NCI-H2107 (cell line): ENCODE results near the gene SELENOI.
"Not testable (repeated sequence)": the region's sequence is repeated elsewhere in the genome, so short reads cannot be mapped to it uniquely, and the experiment has no call there.

Source experiments
- DNase-seq: peaks from one replicate; lab custom pipeline; 2025; lab: John Stamatoyannopoulos, UW

SELENOI gene, protein sequence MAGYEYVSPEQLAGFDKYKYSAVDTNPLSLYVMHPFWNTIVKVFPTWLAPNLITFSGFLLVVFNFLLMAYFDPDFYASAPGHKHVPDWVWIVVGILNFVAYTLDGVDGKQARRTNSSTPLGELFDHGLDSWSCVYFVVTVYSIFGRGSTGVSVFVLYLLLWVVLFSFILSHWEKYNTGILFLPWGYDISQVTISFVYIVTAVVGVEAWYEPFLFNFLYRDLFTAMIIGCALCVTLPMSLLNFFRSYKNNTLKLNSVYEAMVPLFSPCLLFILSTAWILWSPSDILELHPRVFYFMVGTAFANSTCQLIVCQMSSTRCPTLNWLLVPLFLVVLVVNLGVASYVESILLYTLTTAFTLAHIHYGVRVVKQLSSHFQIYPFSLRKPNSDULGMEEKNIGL

DNA sequence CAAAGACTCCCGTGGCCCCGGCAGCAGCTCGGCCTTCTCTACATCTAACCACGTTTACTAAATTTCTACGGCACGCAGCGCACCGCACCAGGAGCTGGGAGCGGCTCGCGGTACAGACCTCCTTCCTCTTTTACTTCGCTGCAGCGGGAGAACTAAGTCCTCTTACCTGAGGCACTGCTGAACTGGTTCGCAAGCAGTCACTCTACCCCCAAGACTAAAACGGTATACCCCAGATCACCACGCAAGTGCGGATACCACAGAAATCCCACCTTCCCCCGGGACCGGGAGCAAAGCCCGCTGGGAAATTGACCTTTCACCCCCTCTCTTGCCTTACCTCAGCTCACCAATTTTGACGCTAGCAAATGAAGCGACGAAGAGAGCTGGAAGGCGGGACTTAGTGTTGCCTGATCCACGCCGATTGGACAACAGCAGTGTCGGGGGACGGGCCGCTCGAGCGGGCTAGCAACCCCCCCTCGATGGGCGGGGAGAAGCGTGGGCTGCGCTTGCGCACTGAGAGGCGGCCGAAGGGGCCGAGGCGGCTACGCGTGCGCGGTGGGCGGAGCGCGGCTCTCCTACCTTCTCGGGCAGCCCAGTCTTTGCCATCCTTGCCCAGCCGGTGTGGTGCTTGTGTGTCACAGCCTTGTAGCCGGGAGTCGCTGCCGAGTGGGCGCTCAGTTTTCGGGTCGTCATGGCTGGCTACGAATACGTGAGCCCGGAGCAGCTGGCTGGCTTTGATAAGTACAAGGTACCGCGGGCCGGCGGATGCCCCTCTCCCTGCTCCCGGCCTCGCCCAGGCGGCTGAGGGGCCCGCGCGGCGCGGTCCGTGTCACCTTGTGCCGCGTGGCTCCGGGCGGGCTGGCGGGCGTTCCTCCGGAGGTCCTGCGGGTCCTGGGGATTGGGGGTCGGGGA lies at the start of gene SELENOI:
Gene SELENOI, plus strand, starts transcription at position 599 of the 909 bp plus-strand sequence. Its CDS starts 90 bp downstream, at position 689.
- peak; percentile 97 for DNase-seq

DNA sequence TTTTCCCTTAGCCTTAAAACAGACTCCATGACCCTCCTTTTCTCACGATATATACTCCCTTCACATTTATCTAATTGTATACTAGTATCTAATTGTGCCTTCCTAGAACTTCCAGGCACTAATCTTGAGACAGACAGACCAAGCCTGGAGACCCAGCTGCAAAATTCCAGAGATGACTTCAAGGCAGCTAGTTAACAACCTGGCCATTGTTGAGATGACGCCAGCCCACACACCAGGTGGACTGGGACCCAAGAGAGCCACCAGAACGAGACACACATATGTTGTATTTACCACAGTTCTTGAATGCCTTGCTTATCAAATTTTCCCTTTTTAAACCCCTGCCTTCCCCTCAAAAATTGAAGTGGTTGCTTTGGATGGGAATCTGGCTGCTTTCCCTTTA lies 48.9 kb upstream of the SELENOI start:
- no peak for DNase-seq

DNA sequence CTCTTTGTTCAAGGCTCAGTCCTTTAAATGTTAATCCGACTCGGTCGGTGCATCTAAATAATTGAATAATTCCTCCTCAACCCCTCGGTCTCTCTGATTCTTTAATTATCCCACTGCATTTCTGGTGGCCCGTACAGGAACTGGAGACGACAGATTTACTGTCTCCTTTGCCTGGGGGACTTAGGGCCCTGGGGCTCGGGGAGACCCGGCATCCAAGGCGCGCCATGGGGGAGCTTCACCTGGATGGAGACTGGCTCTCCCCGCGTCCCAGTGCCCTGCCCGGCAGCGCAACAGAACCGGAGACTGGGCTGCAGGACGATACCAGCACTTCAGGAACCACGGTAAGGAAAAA lies 47.7 kb upstream of the SELENOI start:
- DNase-seq, result no peak

DNA sequence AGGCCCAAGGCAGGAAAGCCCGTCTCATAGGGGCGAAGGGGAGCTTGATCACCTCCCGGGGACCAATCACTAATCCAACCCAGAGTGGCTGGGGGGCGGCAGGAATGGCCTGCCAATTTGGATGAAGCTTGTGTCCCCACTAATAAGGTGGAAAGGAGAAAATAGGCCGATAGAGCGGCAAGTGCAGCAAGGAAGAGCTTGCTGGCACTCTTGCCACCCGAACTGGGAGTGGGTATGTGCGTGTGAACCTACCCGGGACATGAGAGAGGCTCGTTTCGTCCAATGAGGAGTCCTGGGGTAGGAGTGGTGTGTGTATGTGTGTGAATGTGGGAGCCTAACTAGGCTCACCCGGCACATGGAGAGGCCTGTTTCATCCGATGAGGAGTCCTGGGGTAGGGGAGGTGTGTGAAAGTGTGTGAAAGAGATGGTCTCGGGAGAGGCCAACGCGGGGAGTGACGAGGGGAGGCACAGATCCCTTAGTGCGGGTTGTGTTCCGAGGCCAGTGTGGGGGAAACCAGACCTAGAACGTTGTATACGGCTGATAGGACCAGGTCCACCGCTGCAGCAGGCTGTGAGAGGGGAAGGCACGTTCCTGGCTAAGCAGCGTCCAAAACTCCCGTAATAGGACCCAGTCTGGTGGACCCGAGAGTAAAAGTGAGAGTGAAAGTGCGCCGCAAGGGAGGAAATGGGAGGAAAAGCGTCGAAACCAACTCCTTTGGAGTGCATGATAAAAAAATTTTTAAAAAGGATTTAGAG lies 47.1 kb upstream of the SELENOI start:
- DNase-seq, result no peak

DNA sequence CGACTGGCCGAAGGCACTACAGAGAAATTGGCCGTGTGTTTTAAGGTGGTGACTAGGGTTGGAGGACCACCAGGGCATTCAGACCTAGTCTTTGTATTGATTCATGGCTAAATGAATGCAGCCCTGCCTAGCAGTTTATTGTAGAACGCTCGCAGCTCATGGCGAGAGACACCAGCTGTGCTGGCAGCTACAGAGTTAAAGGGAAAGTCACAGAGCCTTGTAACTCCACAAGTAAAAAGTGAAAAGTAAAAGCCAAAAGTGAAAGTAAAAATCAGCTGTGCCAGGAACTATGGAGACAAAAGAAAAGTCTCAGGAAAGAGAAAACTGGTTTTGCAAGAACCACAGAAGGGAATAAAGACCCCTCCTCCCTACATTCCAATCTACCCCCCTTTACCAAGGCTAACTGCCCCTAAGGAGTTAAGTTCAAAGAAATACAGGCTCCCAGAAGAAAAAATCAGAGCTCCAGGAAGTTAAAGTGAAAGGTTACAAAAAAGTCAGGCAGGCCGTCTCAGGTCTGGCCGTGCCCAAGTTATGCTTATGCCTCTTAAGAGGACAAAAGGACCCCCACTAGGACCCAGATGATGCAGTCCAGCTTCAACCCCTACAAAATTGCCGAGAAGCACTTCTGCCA lies 46.4 kb upstream of the SELENOI start:
- no peak for DNase-seq

DNA sequence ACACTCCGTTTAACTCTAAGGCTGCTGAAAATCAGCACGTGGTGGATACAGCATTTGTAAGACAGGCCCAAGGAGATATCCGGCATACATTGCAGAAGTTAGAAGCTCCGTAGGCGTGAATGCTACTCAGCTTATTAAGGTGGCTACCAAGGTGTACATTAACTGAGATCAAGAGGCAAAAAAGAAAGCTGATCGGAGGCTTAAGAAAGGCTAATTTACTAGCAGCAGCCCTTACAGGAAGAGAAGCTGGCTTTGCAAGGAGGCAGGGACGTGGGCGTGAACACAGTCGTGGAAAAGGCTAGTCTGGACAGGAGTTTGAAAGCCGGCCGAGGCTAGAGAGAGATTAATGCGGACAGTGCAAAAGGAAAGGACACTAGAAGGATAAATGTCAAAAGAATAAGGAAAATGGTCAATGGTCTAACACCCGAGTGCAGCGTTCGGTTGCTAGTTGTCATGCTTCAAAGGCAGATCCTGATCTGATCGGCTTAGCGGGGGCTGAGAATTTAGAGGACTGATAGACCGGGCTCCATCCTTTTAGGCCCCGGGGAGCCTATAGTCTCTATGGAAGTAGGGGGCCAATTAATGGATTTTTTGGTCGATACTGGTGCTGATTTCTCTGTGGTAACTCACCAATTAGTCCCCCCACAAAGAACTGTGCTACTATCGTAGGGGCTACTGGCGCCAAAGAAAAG lies 45.6 kb upstream of the SELENOI start:
- no peak for DNase-seq

DNA sequence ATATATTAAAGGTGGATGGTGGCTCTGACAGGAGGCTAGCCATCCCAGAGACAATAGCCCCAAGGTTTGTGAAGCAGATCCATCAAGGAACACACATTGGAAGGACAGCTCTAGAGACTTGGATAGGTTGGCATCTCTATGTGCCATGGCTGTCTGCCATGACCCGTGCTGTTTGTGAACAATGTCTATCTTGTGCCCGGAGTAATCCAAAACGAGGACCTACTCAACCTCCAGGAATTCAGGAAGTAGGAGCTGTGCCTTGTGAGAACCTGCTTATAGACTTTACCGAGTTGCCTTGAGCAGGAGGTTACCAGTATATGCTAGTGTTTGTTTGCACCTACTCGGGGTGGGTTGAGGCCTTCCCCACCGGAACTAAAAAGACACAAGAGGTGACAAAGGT lies 43.1 kb upstream of the SELENOI start:
- DNase-seq, result no peak

DNA sequence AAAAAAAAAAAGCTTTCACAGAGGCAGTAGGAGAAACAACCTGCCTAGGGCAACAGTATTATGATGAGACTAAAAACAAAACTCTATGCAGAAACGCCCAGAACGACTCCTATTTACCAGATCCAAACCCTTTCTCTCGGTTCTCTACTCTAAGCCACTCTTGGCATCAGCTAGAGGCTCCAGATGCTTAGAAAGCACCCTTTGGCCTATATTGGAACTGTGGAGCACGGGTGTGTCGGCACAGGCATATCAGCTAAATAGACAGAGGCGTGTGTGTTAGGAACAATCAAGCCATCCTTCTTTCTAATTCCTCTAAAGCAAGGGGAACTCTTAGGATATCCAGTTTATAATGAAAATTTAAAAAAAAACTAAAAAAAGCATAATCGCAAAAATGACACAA lies 40.8 kb upstream of the SELENOI start:
- not testable (repeated sequence) for DNase-seq

DNA sequence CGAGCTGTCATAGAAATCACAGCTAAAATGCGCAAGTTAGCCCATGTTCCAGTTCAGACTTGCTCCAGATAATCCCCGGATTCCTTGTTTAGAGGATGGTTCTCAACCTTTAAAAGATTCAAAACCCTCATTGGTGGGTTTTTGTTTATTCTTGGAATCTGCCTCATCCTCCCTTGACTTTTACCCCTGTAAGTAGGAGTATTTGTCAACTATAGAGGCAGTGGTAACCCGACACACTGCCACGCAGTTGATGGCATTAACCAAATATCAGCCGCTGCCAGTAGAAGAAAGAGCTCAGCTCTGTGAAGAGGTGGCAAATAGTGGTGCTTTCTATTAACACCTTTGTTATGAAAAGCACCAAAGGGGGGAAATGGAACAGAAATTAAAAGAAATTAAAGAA lies 40.4 kb upstream of the SELENOI start:
- no peak for DNase-seq

DNA sequence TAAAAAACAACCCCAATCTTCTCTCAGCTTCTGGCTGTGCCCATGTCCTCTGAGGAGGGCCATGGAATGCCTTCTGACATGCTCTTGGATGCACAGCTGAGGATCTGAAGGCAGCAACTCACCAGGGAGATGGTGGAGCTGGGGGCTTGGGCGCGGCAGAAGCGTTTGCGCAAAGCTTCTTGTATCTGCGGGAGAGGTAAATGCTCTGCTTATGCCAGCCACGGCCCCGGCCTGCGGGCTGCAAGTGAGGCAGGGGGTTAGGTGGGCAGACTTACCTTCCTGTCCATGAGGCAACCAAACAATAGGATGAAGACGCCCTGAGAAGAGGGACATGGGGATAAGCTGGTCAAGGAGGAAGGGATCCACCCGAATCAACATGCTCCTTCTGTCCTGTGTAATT lies 36.0 kb upstream of the SELENOI start:
- no peak for DNase-seq

DNA sequence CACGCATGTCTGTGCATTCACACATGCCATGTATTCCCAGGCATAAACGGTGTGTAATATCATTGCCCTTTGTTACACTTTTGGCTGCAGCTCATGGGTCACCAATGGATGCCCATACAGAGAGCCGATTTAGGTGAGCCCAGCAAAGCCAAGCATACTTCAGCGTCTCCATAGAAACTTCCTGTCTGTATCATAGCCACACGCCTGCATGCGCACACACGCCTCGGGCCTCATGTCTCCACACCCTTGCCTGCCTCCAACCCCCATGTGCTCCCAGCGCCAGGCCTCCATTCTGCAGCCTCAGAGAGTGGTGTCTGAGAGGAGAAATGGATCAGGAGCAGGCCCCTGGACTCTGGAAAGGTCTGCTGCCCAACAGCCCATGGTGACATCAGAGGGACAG lies 33.5 kb upstream of the SELENOI start:
- no peak for DNase-seq

DNA sequence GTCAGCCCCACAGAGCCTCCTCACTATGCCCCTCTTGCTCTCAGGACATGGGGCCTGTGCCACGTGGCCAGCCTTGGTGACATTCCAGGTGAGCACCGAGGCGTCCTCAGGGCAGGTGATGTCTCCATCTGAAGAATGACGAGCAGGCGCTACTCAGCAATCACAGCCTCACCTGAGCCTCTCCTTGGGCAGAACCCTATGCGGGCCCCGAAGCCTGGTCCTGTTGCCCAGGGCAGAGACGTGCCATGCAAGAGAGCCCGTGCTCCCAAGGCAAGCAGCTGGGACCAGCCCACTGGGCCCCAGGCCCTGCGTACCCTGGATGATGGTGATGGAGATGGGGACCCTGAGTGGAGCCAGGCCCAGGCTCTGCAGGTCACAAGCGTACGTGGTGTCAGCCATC lies 32.5 kb upstream of the SELENOI start:
- DNase-seq, result no peak

DNA sequence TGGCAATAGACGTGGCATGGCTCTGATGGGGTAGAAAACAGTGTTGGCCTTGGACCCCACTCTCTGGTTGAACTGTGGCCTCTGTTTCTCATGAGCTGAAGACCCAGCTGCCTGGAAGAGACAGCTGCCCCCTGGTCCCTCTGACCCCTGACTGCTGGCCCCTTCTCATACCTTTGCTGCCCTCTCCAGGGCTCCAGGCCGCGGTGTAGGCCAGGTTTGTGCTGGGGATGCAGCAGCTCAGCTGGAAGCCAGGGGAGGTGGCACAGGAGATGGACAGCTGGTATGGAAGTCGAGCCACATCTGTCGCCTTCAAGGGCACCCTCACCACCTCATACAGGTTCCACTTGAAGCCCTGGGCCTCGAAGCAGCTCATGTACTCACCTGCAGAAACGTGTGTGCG lies 31.7 kb upstream of the SELENOI start:
- DNase-seq, result no peak

DNA sequence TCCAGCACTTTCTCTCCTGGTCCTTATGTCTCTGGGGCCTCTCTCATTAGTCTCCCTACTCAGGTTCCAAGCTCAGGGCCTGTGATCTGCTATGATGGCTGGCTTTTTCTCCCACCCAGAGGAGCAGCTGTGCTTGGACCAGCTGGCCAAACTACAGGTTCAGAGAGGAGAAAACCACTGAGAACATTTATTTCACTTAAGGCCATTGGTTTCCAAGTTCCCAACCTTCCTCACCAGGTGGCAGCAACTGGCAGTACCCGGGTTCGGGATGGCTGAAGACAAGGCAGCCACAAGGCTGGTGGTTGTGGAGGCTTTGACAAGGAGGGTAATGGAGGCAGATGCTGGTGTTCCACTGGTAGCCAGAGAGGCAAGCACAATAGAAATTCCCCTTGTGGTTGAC lies 29.9 kb upstream of the SELENOI start:
- peak; percentile 29 for DNase-seq

DNA sequence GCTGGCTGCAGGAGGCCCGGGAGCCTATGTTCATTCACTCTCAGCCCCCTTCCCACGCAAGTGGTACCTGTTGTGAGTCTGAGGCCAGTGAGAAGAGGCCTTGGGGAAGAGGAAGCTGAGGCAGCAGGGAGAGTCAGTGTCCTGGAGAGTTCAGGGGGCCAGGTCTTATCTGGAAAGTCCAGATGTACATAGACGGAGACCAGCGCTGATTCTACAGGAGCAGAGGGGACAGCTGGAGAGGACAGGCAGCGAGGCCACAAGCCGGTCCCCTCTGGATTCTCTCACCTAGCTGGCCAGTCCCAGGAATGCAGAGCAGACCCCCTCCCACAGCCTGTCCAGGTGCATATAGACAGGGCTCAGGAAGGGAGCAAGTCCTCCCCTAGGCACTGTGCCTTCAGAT lies 29.1 kb upstream of the SELENOI start:
- DNase-seq, result no peak

DNA sequence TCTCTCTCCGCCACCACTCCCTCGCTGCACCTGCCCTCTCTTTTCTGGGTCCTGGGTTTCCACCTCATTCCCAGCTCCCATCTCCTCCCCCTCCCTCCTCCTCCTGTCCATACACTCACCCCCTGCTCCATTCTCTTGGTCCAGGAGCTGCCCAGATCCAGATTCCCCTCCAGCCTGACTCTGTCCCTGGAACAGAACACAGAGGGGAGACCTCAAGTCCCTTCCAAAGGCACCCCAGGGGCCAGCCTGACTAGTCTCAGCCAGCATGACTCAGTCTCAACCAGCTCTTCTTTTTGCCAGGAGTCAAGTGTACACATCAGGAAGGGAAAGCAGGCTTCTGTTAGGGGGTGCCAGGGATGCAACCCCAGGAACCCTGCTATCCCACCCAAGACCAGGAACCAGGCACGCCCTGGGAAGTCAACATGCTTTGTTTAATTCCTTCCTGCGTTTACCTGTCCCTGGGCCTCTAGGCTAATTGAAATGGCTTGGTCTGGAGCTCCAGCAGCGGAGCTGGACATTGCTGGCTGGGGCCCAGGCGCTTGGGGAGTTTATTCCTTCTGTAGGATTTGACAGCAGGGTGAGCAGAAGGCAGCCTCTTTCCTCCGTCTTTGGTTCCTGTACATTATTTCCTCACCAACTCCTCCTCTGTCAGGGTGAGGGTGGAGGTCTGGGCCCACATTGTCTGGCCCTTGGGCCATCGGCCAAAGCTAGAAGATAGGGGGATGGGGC lies 28.4 kb upstream of the SELENOI start:
- DNase-seq, result no peak

DNA sequence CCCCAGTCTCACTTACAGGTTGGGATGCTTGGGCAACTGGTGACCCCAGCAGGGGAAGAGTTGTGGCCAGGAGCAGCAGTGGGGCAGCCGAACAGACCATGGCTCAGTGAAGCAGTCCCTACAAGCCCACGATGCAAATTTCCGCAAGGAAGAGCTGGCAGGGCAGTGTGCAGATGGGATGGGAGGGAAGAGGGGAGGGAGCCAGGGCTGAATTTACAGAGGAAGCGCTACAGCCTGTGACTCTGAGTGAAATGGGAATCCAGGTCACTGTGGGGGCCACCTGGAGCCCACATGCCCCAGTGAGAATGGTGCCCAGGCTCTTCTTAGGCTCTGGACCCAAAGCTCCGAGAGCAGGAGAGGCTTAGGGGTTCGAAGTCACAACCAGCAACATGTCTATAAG lies 27.0 kb upstream of the SELENOI start:
- DNase-seq, result no peak

DNA sequence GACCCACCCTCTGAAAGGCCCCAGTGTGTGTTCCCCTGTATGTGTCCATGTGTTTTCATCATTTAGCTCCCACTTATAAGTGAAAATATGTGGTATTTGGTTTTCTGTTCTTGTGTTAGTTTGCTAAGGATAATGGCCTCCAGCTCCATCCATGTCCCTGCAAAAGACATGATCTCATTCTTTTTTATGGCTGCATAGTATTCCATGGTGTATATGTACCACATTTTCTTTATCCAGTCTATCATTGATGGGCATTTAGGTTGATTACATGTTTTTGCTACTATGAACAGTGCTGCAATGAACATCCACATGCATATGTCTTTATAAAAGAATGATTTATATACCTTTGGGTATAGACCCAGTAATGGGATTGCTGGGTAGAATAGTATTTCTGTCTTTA lies 21.5 kb upstream of the SELENOI start:
- DNase-seq, result not testable (repeated sequence)

DNA sequence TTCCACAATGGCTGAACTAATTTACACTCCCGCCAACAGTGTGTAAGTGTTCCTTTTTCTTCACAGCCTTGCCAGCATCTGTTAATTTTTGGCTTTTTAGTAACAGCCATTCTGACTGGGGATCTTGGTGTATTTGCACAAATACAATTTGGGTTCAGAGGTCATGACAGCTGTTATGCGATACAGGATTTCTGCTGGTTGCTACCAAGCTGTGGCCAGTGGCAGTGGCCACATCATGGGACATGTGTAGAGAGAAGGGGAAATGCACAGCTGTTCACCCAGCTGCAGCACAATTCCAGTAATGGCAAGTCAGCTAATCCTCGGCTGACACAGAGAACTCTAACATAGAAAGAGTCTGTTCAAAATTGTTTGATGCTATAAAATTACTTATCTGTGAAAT lies 21.0 kb upstream of the SELENOI start:
- no peak for DNase-seq

DNA sequence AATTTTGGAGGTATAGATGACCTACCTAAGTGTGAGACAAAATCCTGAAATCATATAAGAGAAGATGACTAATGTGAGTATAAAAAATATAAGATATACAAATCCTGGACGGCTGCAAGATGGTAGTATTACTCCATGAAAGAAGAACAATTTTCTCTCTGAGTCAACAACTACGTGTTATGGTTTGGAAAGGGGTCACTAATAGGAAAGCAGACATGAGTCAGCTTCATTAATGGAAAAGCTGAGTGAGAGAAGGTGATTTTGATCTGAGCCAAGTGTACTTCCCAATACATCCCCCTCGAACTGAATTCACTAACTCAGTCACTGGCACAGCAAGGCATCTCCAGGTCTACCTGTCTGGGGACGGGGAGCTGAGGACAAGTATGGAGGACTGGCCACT lies 20.1 kb upstream of the SELENOI start:
- no peak for DNase-seq

DNA sequence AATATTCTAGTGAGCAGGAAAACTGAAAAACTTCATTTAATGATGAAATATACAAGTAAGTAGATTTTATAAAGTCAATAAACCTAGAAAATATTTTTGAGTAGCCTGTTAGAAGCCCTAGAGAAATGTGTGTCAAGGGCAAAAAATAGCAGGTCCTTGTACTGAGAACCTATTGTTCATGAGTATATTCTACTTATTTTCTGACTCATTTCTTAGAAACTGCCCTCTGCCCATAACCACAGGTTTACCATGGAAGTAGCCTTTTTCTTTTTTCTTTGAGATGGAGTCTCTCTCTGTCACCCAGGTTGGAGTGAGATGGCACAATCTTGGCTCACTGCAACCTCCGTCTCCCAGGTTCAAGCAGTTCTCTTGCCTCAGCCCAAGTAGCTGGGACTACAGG lies 19.4 kb upstream of the SELENOI start:
- DNase-seq, result no peak
